ENCODE data around the gene SMYD3. TPM values are rescaled to one million over a fixed set of nuclear protein-coding genes. Genes with fewer than 3 reads are reported as not detected.

The SMYD3 gene
- total RNA-seq, 2 donors from 2014 or later = 16.2 to 16.4 TPM

GRCh38 chr1:246394121-246394520 lies 113.0 kb downstream of the SMYD3 start:
- H3K27me3 ChIP-seq = no peaks in the 10 kb centered on the region
- TF ChIP-seq CTCF (IDR thresholded peaks at IDR 0.05) = no peak
- no peak overlapping the region for H3K4me3 ChIP-seq
- no peak overlapping the region for H3K9ac ChIP-seq (ENCODE audit: low read depth in 2 of 2, low read length in 2 of 2)
- no peak for DNase-seq
- intact Hi-C loops (cut with DNase I) = no loop called here
- H3K9me3 ChIP-seq = no peaks in the 10 kb centered on the region
- H3K36me3 ChIP-seq = no peaks in the 10 kb centered on the region
- no peak overlapping the region for H3K27ac ChIP-seq
- H3K4me1 ChIP-seq = no peaks in the 10 kb centered on the region

GRCh38 chr1:246390855-246391254 lies 116.2 kb downstream of the SMYD3 start:
- Histone ChIP-seq H3K4me1 (no peaks in the 10 kb centered on the region), H3K9ac (ENCODE audit: low read depth in 2 of 2, low read length in 2 of 2) (no peak overlapping the region), H3K4me3 (no peak overlapping the region), H3K9me3 (no peaks in the 10 kb centered on the region), H3K27ac (no peak overlapping the region), H3K27me3 (no peaks in the 10 kb centered on the region), H3K36me3 (no peaks in the 10 kb centered on the region)
- no peak for TF ChIP-seq CTCF (IDR thresholded peaks at IDR 0.05)
- DNase-seq = no peak
- intact Hi-C loops (cut with DNase I) = no loop called here

GRCh38 chr1:246384616-246385015 lies 122.5 kb downstream of the SMYD3 start:
- no peak for DNase-seq
- no peak overlapping the region for H3K27ac ChIP-seq
- intact Hi-C loops (cut with DNase I) = no loop called here
- H3K36me3 ChIP-seq = no peaks in the 10 kb centered on the region
- no peak overlapping the region for H3K9ac ChIP-seq (ENCODE audit: low read depth in 2 of 2, low read length in 2 of 2)
- no peaks in the 10 kb centered on the region for H3K27me3 ChIP-seq
- no peak for TF ChIP-seq CTCF (IDR thresholded peaks at IDR 0.05)
- no peaks in the 10 kb centered on the region for H3K9me3 ChIP-seq
- H3K4me3 ChIP-seq = no peak overlapping the region
- no peaks in the 10 kb centered on the region for H3K4me1 ChIP-seq

- Histone ChIP-seq H3K27me3 (no peaks in the 10 kb centered on the region), H3K4me1 (no peaks in the 10 kb centered on the region), H3K9ac (ENCODE audit: low read depth in 2 of 2, low read length in 2 of 2) (no peak overlapping the region), H3K27ac (no peak overlapping the region), H3K36me3 (no peaks in the 10 kb centered on the region), H3K4me3 (no peak overlapping the region), H3K9me3 (no peaks in the 10 kb centered on the region)
- no peak for DNase-seq
- intact Hi-C loops (cut with DNase I) = no loop called here
- no peak for TF ChIP-seq CTCF (IDR thresholded peaks at IDR 0.05)
Measured at GRCh38 chr1:246383791-246384190, 123.3 kb downstream of the SMYD3 start.

- no peak overlapping the region for H3K27ac ChIP-seq
- no peaks in the 10 kb centered on the region for H3K4me1 ChIP-seq
- H3K9ac ChIP-seq (ENCODE audit: low read depth in 2 of 2, low read length in 2 of 2) = no peak overlapping the region
- no peak overlapping the region for H3K4me3 ChIP-seq
- no peak for TF ChIP-seq CTCF (IDR thresholded peaks at IDR 0.05)
- H3K27me3 ChIP-seq = no peaks in the 10 kb centered on the region
- H3K36me3 ChIP-seq = no peaks in the 10 kb centered on the region
- DNase-seq = no peak
- H3K9me3 ChIP-seq = no peaks in the 10 kb centered on the region
- intact Hi-C loops (cut with DNase I) = no loop called here
Measured at GRCh38 chr1:246383239-246383589, 123.9 kb downstream of the SMYD3 start.
